Measurements from ENCODE around the gene MRPL52. TPM values are rescaled to one million over a fixed set of nuclear protein-coding genes. Genes with fewer than 3 reads are reported as not detected.
A peak's percentile ranks its signal among the peaks of the same experiment; 100 is the strongest.
"Not testable (repeated sequence)": the region's sequence is repeated elsewhere in the genome, so short reads cannot be mapped to it uniquely, and the experiment has no call there.

MRPL52 gene
- total and polyA plus RNA-seq, 11 donors, result 80.4 to 185 (median 107) TPM

DNA sequence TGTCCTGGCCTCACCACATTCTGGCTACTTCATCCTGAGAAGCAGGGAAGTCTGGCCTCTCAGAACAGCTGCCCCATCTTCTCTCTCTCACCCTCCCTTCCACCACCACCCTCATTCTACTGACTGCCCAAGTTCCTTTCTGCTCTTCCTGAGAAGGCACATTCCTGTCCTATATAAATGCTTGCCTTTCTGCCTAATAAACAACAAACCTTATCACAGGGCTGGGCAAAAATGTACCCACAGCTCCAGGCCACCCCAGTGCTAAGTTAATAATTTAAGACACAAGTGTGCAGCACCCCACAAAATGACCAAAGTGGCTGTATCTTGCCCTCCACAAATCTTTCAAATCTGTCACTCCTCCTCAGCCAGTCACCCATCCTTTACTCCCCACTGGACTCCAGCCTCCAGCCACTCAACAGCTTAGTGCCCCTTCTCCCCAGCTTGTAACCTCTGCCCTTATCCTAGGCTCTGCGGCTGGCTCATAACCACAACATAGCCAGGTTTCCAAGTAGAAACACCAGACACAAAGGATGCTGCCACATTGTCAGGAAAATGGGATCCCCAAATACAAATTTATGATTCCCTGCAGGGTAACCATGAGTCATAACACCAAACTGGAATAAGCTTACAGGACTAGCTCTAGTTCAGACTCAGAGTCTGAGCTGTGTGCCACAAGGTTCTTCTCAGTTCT lies 48.2 kb upstream of the MRPL52 start:
- Histone ChIP-seq H3K27me3 (no peaks in the 10 kb centered on the region), H3K27ac (peak overlapping the region in 1 of 12 donors; percentile 61), H3K36me3 (peaks cover 0 to 1% (median 0%) of the 10 kb centered on the region in 9 donors), H3K9me3 (no peaks in the 10 kb centered on the region), H3K4me1 (peaks cover 0 to 62% (median 0%) of the 10 kb centered on the region in 12 donors), H3K4me3 (no peak overlapping the region)
- ATAC-seq (peak in 1 of 4 donors; percentile 11), DNase-seq (no peak)
- intact Hi-C loops (cut with DNase I), result no loop called here
- 0 to 6% (median 0%) methylated on average over 1 of the region's 1 CpG for WGBS, 4 donors
- TF ChIP-seq POLR2A (IDR thresholded peaks at IDR 0.05), result no peak
- TF ChIP-seq CTCF (IDR thresholded peaks at IDR 0.05), result no peak

- Histone ChIP-seq H3K27me3 (no peaks in the 10 kb centered on the region), H3K4me1 (peaks cover 0 to 42% (median 0%) of the 10 kb centered on the region in 12 donors), H3K4me3 (no peak overlapping the region), H3K36me3 (no peaks in the 10 kb centered on the region), H3K27ac (no peak overlapping the region), H3K9me3 (no peaks in the 10 kb centered on the region)
- intact Hi-C loops (cut with DNase I), result no loop called here
- TF ChIP-seq POLR2A (IDR thresholded peaks at IDR 0.05), result no peak
- DNase-seq, result no peak
- no peak for ATAC-seq
- WGBS, 4 donors, result 95 to 98% (median 96%) methylated on average over 4 of the region's 4 CpGs
These were observed 43.0 kb upstream of the MRPL52 start for GRCh38 chr14:22786685-22787084.

- H3K27ac ChIP-seq, result peak overlapping the region in 7 of 12 donors; percentile 15 to 83 (median 61)
- intact Hi-C loops (cut with DNase I), result no loop called here
- H3K9me3 ChIP-seq, result no peaks in the 10 kb centered on the region
- no peaks in the 10 kb centered on the region for H3K27me3 ChIP-seq
- TF ChIP-seq POLR2A (IDR thresholded peaks at IDR 0.05) (no peak), CTCF (IDR thresholded peaks at IDR 0.05) (no peak)
- DNase-seq (peak in 2 of 5 donors; percentile 11 to 19), ATAC-seq (peak; percentile 26 to 91 (median 80))
- WGBS, 4 donors, result 32 to 48% (median 41%) methylated on average over 3 of the region's 3 CpGs
- no peaks in the 10 kb centered on the region for H3K36me3 ChIP-seq
- peaks cover 0 to 17% (median 0%) of the 10 kb centered on the region in 12 donors for H3K4me1 ChIP-seq
- no peak overlapping the region for H3K4me3 ChIP-seq
These were observed 38.4 kb upstream of the MRPL52 start for GRCh38 chr14:22791301-22791700.

GRCh38 chr14:22792158-22792557 lies 37.5 kb upstream of the MRPL52 start:
- no peak for ATAC-seq
- Histone ChIP-seq H3K36me3 (no peaks in the 10 kb centered on the region), H3K4me1 (peaks cover 0 to 21% (median 0%) of the 10 kb centered on the region in 12 donors), H3K4me3 (no peak overlapping the region), H3K27ac (peak overlapping the region in 1 of 12 donors; percentile 83), H3K27me3 (no peaks in the 10 kb centered on the region), H3K9me3 (no peaks in the 10 kb centered on the region)
- DNase-seq, result no peak
- TF ChIP-seq POLR2A (IDR thresholded peaks at IDR 0.05) (no peak), CTCF (IDR thresholded peaks at IDR 0.05) (no peak)
- WGBS, 4 donors, result 96 to 99% (median 97%) methylated on average over 2 of the region's 2 CpGs
- intact Hi-C loops (cut with DNase I), result no loop called here

- H3K4me3 ChIP-seq; ATAC-seq; H3K9me3 ChIP-seq; H3K36me3 ChIP-seq; H3K27ac ChIP-seq; intact Hi-C loops (cut with DNase I); H3K27me3 ChIP-seq; DNase-seq: not testable (repeated sequence)
- peaks cover 0 to 33% (median 0%) of the 10 kb centered on the region in 12 donors for H3K4me1 ChIP-seq
- WGBS, 4 donors, result 86 to 89% (median 89%) methylated on average over 5 of the region's 5 CpGs
These were observed 36.1 kb upstream of the MRPL52 start for GRCh38 chr14:22793550-22793949.

Data from heart left ventricle (tissue), 16 donors.